GM03348 (cell line): ENCODE results near the gene CEL.
"Not testable (repeated sequence)": the region's sequence is repeated elsewhere in the genome, so short reads cannot be mapped to it uniquely, and the experiment has no call there.

Experiments
- DNase-seq: peaks from one replicate; pipeline ENCODE4 v3.0.0; 2012; ENCODE audit warnings: low spot score

Gene CEL

GRCh38 chr9:133064241-133065069 lies 2.7 kb downstream of the CEL start:
- no peak for DNase-seq

- no peak for DNase-seq
Measured at GRCh38 chr9:133065070-133065388, 3.2 kb downstream of the CEL start.

- no peak for DNase-seq
Measured at GRCh38 chr9:133066181-133066983, 4.6 kb downstream of the CEL start.

- no peak for DNase-seq
Measured at GRCh38 chr9:133067006-133067405, 5.2 kb downstream of the CEL start.

- no peak for DNase-seq
Measured at GRCh38 chr9:133067813-133068212, 6.0 kb downstream of the CEL start.

GRCh38 chr9:133068431-133068830 lies 6.7 kb downstream of the CEL start:
- not testable (repeated sequence) for DNase-seq

- not testable (repeated sequence) for DNase-seq
Measured at GRCh38 chr9:133070500-133070961, 8.8 kb downstream of the CEL start.

GRCh38 chr9:133070985-133071384 lies 9.2 kb downstream of the CEL start:
- not testable (repeated sequence) for DNase-seq

GRCh38 chr9:133071484-133072150 lies 9.8 kb downstream of the CEL start:
- DNase-seq: no peak

- not testable (repeated sequence) for DNase-seq
Measured at GRCh38 chr9:133072210-133072609, 10.4 kb downstream of the CEL start.

- no peak for DNase-seq
Measured at GRCh38 chr9:133073086-133074014, 11.6 kb downstream of the CEL start.

- peak; percentile 63 for DNase-seq
Measured at GRCh38 chr9:133074111-133074651, 12.4 kb downstream of the CEL start.

- peak; percentile 83 for DNase-seq
Measured at GRCh38 chr9:133075925-133076630, 14.3 kb downstream of the CEL start.

GRCh38 chr9:133076691-133077090 lies 14.9 kb downstream of the CEL start:
- DNase-seq: no peak

- no peak for DNase-seq
Measured at GRCh38 chr9:133078486-133078885, 16.7 kb downstream of the CEL start.

- DNase-seq: no peak
Measured at GRCh38 chr9:133080161-133080560, 18.4 kb downstream of the CEL start.

- not testable (repeated sequence) for DNase-seq
Measured at GRCh38 chr9:133080786-133081779, 19.3 kb downstream of the CEL start.

GRCh38 chr9:133081957-133082644 lies 20.3 kb downstream of the CEL start:
- not testable (repeated sequence) for DNase-seq

GRCh38 chr9:133083688-133084087 lies 21.9 kb downstream of the CEL start:
- DNase-seq: not testable (repeated sequence)
